CD14-positive monocyte (primary cell): ENCODE measurements around the gene TWNK. TPM values are rescaled to one million over a fixed set of nuclear protein-coding genes. Genes with fewer than 3 reads are reported as not detected.
A peak's percentile ranks its signal among the peaks of the same experiment; 100 is the strongest.

ENCODE experiments used
- DNase-seq, 3 donors: peaks; one replicate each; pipeline ENCODE4 v3.0.0-alpha.2; 2011 to 2022
- H2AFZ ChIP-seq: 2 replicates; pipeline ENCODE4 v1.6.0; 2012; ENCODE audit warnings: mild to moderate bottlenecking, low read depth, low read length, inconsistent platforms; ENCODE audit not compliant: insufficient read depth, poor library complexity, severe bottlenecking
- H3K27ac ChIP-seq, 2 donors: 1 replicate in 1 of 2; 2 replicates in 1 of 2; pipeline ENCODE4 v1.5.1; 2012 to 2013; ENCODE audit warnings: low read length in 2 of 2, control low read depth in 1 of 2, inconsistent platforms in 1 of 2, low read depth in 1 of 2, mild to moderate bottlenecking in 1 of 2
- H3K27me3 ChIP-seq, 2 donors: one replicate each; pipeline versions ENCODE4 v1.6.0 to v1.6.1; 2011 to 2013; ENCODE audit warnings: low read length in 2 of 2; ENCODE audit not compliant: control insufficient read depth in 2 of 2, insufficient read depth in 2 of 2
- H3K36me3 ChIP-seq, 2 donors: replicated peaks in 1 of 2; 1 replicate in 1 of 2; 2 replicates in 1 of 2; pipeline versions ENCODE4 v1.5.1 to v1.6.1; 2012 to 2013; ENCODE audit warnings: low read length in 2 of 2, control low read depth in 1 of 2, inconsistent platforms in 1 of 2, mild to moderate bottlenecking in 1 of 2; ENCODE audit not compliant: insufficient read depth in 2 of 2, control insufficient read depth in 1 of 2
- H3K4me1 ChIP-seq, 2 donors: 1 replicate in 1 of 2; 2 replicates in 1 of 2; pipeline versions ENCODE4 v1.5.1 to v1.6.1; 2012 to 2013; ENCODE audit warnings: low read length in 2 of 2, control low read depth in 1 of 2, inconsistent platforms in 1 of 2, mild to moderate bottlenecking in 1 of 2, moderate library complexity in 1 of 2; ENCODE audit not compliant: insufficient read depth in 2 of 2, control insufficient read depth in 1 of 2
- H3K4me2 ChIP-seq: replicated peaks from 2 replicates; pipeline ENCODE3; 2012; ENCODE audit warnings: low read length, moderate library complexity, mild to moderate bottlenecking; ENCODE audit not compliant: poor library complexity, severe bottlenecking; ENCODE audit errors: extremely low read depth
- H3K4me3 ChIP-seq, 3 experiments: fragments of 200-600 bp in 1 of 3; sonication (generic) in 1 of 3; replicated peaks in 1 of 3; 1 replicate in 2 of 3; 2 replicates in 1 of 3; pipeline ENCODE4 v1.5.1; 2011 to 2013; ENCODE audit warnings: low read length in 3 of 3, mild to moderate bottlenecking in 3 of 3, control low read depth in 2 of 3, low read depth in 2 of 3, inconsistent platforms in 1 of 3, moderate library complexity in 1 of 3
- H3K79me2 ChIP-seq: 2 replicates; pipeline ENCODE4 v1.6.0; 2012; ENCODE audit warnings: mild to moderate bottlenecking, control low read depth, inconsistent platforms, low read length, moderate library complexity; ENCODE audit not compliant: insufficient read depth
- H3K9ac ChIP-seq: 2 replicates; pipeline ENCODE4 v1.6.0; 2017; ENCODE audit warnings: low read length, mild to moderate bottlenecking; ENCODE audit not compliant: insufficient read depth, poor library complexity, severe bottlenecking
- H3K9me3 ChIP-seq, 2 donors: replicated peaks in 1 of 2; 1 replicate in 1 of 2; 2 replicates in 1 of 2; pipeline versions ENCODE4 v1.5.1 to v1.6.1; 2012 to 2013; ENCODE audit warnings: low read length in 2 of 2, control low read depth in 1 of 2; ENCODE audit not compliant: control insufficient read depth in 1 of 2, insufficient read depth in 1 of 2
- H4K20me1 ChIP-seq: 2 replicates; pipeline ENCODE4 v1.6.0; 2012; ENCODE audit warnings: mild to moderate bottlenecking, low read length, control low read depth, moderate library complexity; ENCODE audit not compliant: insufficient read depth
- H3K27ac Mint-ChIP-seq, 7 donors: one replicate each; pipeline ENCODE4 v1.8.0; 2020; ENCODE audit warnings: mild to moderate bottlenecking in 7 of 7, mixed read lengths in 7 of 7, moderate library complexity in 6 of 7, inconsistent platforms in 2 of 7
- H3K27me3 Mint-ChIP-seq, 3 donors: one replicate each; pipeline ENCODE4 v1.8.0; 2021 to 2022; ENCODE audit warnings: low read depth in 3 of 3, mild to moderate bottlenecking in 3 of 3, mixed read lengths in 3 of 3, moderate library complexity in 3 of 3, inconsistent platforms in 1 of 3
- H3K36me3 Mint-ChIP-seq, 2 donors: one replicate each; pipeline ENCODE4 v1.8.0; 2020; ENCODE audit warnings: mixed read lengths in 2 of 2, inconsistent platforms in 1 of 2, mild to moderate bottlenecking in 1 of 2
- H3K4me1 Mint-ChIP-seq: one replicate; pipeline ENCODE4 v1.8.0; 2020; ENCODE audit warnings: mild to moderate bottlenecking, mixed read lengths
- H3K4me3 Mint-ChIP-seq, 2 donors: one replicate each; pipeline ENCODE4 v1.8.0; 2020; ENCODE audit warnings: mild to moderate bottlenecking in 2 of 2, mixed read lengths in 2 of 2, moderate library complexity in 1 of 2
- H3K9me3 Mint-ChIP-seq, 7 donors: one replicate each; pipeline ENCODE4 v1.8.0; 2020 to 2022; ENCODE audit warnings: mixed read lengths in 7 of 7, mild to moderate bottlenecking in 6 of 7, moderate library complexity in 6 of 7, inconsistent platforms in 2 of 7
- WGBS: methylation state at CpG from one replicate; pipeline ENCODE4 v1.1.5; 2013; ENCODE audit warnings: missing lambda C conversion rate; ENCODE audit not compliant: insufficient coverage; 5-methylcytosine and 5-hydroxymethylcytosine counted together
- intact Hi-C, 2 donors: fragments of 100-400 bp; cut with micrococcal nuclease; formaldehyde crosslinking; loops; one replicate each; pipeline versions ENCODE4 v1.15.0 to v1.15.1; 2023
- polyA plus RNA-seq, 3 donors: library from polyadenylated mRNA; depleted of rRNA in 1 of 3; unstranded in 2 of 3; stranded (reverse) in 1 of 3; fragments of 300-500 nt in 2 of 3; fragments of >200 nt in 1 of 3; fragmentation: Illumina TruSeq in 2 of 3; gene quantifications; 1 replicate in 2 of 3; 2 replicates in 1 of 3; pipeline ENCODE4 v1.2.3, GENCODE V29; 2012 to 2021
- TF ChIP-seq, protein P1 (sequence below): fragments of 200-600 bp; IDR thresholded peaks from one replicate; pipeline ENCODE4 v1.8.0; 2022; ENCODE audit warnings: antibody characterized with exemption, mild to moderate bottlenecking

The TWNK gene
- polyA plus RNA-seq, 3 donors, result 0.31 to 1.2 (median 0.69) TPM

DNA sequence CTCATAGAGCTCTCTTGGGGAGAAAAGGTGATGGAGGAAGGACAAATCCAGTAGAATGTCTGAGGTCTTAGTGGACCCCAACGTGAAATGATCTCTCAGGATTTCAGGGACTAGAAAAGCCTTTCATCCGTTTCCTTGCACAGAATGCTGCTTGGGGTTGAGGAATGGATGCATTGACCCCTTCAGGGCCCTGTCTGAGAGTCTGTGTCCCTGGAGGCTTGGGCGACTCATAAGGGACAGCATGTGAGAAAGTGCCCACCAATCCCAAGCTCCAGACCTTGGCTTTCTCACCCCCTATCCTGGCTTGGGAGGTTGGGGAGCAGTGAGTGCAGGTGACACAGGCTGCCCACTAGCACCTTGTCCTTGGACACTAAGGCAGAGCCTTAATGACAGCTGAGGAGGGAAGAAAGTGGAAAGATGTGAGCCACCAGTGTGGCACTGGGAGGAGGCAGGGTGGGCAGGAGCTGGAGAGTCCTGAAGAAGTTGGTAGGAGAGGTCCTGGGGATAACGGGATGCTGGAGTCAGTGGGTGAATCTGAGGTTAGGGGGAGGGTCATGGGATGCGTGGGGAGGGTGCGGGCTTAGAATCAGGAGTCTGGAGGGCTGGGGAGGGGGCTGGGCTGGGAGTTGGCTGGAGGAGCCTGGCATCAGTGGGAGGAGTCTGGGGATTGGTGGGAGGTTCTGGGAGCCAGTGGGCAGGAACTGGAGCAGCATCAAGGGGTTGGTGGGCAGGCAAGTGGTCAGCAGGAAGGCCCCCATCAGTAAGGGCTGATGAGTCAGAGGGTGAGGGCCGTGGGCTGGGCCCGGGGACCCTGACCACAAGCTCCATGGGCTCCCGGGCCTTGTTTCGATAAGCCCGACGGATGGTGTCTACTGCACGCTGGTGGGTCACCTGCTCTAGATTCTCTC is 20.8 kb downstream of the TWNK start:
- peaks cover 3 to 7% of the 10 kb centered on the region in 2 donors for H3K4me1 ChIP-seq
- peaks cover 3 to 12% of the 10 kb centered on the region in 2 donors for H3K36me3 ChIP-seq
- no peak overlapping the region for H3K27ac ChIP-seq
- H3K36me3 Mint-ChIP-seq, result peaks cover 8 to 20% of the 10 kb centered on the region in 2 donors
- no peak overlapping the region for H3K4me3 ChIP-seq
- H3K9me3 Mint-ChIP-seq, result peaks cover 0 to under 1% (median 0%) of the 10 kb centered on the region in 7 donors
- intact Hi-C loops, result no loop called here
- no peaks in the 10 kb centered on the region for H3K79me2 ChIP-seq
- H3K27ac Mint-ChIP-seq, result no peak overlapping the region
- no peaks in the 10 kb centered on the region for H3K27me3 ChIP-seq
- no peak overlapping the region for H2AFZ ChIP-seq
- TF ChIP-seq, protein P1, sequence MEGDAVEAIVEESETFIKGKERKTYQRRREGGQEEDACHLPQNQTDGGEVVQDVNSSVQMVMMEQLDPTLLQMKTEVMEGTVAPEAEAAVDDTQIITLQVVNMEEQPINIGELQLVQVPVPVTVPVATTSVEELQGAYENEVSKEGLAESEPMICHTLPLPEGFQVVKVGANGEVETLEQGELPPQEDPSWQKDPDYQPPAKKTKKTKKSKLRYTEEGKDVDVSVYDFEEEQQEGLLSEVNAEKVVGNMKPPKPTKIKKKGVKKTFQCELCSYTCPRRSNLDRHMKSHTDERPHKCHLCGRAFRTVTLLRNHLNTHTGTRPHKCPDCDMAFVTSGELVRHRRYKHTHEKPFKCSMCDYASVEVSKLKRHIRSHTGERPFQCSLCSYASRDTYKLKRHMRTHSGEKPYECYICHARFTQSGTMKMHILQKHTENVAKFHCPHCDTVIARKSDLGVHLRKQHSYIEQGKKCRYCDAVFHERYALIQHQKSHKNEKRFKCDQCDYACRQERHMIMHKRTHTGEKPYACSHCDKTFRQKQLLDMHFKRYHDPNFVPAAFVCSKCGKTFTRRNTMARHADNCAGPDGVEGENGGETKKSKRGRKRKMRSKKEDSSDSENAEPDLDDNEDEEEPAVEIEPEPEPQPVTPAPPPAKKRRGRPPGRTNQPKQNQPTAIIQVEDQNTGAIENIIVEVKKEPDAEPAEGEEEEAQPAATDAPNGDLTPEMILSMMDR, result no peak
- H3K9ac ChIP-seq, result no peak overlapping the region
- no peaks in the 10 kb centered on the region for H3K9me3 ChIP-seq
- H3K4me1 Mint-ChIP-seq, result peaks cover 8% of the 10 kb centered on the region
- WGBS, result 87% methylated on average over 4 of the region's 13 CpGs
- peaks cover 0 to 7% (median 7%) of the 10 kb centered on the region in 3 donors for H3K27me3 Mint-ChIP-seq
- no peak overlapping the region for H3K4me3 Mint-ChIP-seq
- no peaks in the 10 kb centered on the region for H4K20me1 ChIP-seq
- DNase-seq, result no peak
- H3K4me2 ChIP-seq, result no peak overlapping the region

DNA sequence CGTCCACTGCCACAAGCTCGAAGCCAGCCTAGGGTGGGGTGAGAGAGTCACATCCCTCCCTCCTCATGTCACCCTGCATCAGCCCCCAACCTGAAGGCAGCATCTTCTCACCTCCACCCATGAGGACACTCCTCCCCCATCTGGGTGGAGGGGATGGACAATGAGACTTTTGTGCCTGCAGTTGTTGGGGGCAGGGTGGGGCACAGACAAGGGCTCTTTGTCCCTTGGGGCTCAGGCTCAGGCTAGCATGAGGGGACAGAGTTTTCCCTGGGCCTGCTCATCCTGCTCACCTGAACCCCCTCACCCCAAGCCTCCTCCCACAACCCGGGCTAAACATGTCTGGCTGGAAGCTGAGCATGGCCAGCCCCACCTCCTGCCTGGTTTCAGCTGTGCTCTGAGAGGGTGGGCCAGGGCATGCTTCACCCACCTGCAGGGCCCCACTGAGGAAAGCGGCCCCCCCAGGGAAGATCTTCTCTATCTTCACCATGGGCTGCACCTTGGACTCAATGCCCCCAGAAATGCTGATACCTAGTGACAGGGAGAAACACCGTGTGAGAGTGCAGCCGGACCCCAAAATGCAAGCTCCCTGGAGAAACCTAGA is 21.6 kb downstream of the TWNK start:
- Histone ChIP-seq H4K20me1 (no peaks in the 10 kb centered on the region), H3K9me3 (no peaks in the 10 kb centered on the region), H3K4me2 (no peak overlapping the region), H3K36me3 (peaks cover 3 to 12% of the 10 kb centered on the region in 2 donors), H3K27ac (no peak overlapping the region), H3K4me1 (peaks cover 5 to 8% of the 10 kb centered on the region in 2 donors), H3K79me2 (no peaks in the 10 kb centered on the region), H3K9ac (no peak overlapping the region), H3K27me3 (no peaks in the 10 kb centered on the region), H2AFZ (no peak overlapping the region), H3K4me3 (no peak overlapping the region)
- peak overlapping the region in 2 of 7 donors; percentile 23 to 40 for H3K27ac Mint-ChIP-seq
- no peak for DNase-seq
- 67% methylated on average over 3 of the region's 6 CpGs for WGBS
- TF ChIP-seq, protein P1, result no peak
- peaks cover 3 to 9% (median 7%) of the 10 kb centered on the region in 3 donors for H3K27me3 Mint-ChIP-seq
- H3K36me3 Mint-ChIP-seq, result peaks cover 5 to 20% of the 10 kb centered on the region in 2 donors
- peaks cover 12% of the 10 kb centered on the region for H3K4me1 Mint-ChIP-seq
- H3K4me3 Mint-ChIP-seq, result no peak overlapping the region
- H3K9me3 Mint-ChIP-seq, result peaks cover 0 to 3% (median 0%) of the 10 kb centered on the region in 7 donors
- intact Hi-C loops, result no loop called here
